HG02763 (cell line): Measurements from ENCODE around the gene YIPF7.

Experiments used
- ATAC-seq: cut with Tn5 transposase; IDR thresholded peaks from one replicate; pipeline ENCODE4 v1.9.1; 2021; ENCODE audit warnings: mild to moderate bottlenecking, moderate library complexity; ENCODE audit not compliant: unreplicated experiment

YIPF7 gene

GRCh38 chr4:44651425-44651824 lies at the start of gene YIPF7:
TSS of gene YIPF7 (minus strand) at chr4:44651625. CDS start at chr4:44650100, 1,525 bp downstream.
- no peak for ATAC-seq

GRCh38 chr4:44701037-44701436 lies 49.6 kb upstream of the YIPF7 start:
- no peak for ATAC-seq

GRCh38 chr4:44700427-44700826 lies 49.0 kb upstream of the YIPF7 start:
- ATAC-seq: no peak

GRCh38 chr4:44684648-44685047 lies 33.2 kb upstream of the YIPF7 start:
- ATAC-seq: no peak

GRCh38 chr4:44679060-44679459 lies 27.6 kb upstream of the YIPF7 start:
- no peak for ATAC-seq

- ATAC-seq: peak; percentile 98
Observed at GRCh38 chr4:44678094-44679041, 26.9 kb upstream of the YIPF7 start, which contains the start of gene GUF1. TSS of gene GUF1 (plus strand) at chr4:44678420. CDS start at chr4:44678623, 203 bp downstream.

- no peak for ATAC-seq
Observed at GRCh38 chr4:44675366-44675765, 23.9 kb upstream of the YIPF7 start.

GRCh38 chr4:44674471-44674870 lies 23.0 kb upstream of the YIPF7 start:
- ATAC-seq: no peak

- ATAC-seq: no peak
Observed at GRCh38 chr4:44671636-44672035, 20.2 kb upstream of the YIPF7 start.

GRCh38 chr4:44670506-44671199 lies 19.2 kb upstream of the YIPF7 start:
- ATAC-seq: no peak

GRCh38 chr4:44668526-44668925 lies 17.1 kb upstream of the YIPF7 start:
- no peak for ATAC-seq

- ATAC-seq: no peak
Observed at GRCh38 chr4:44663539-44664263, 12.3 kb upstream of the YIPF7 start.

GRCh38 chr4:44662623-44663005 lies 11.2 kb upstream of the YIPF7 start:
- ATAC-seq: no peak

GRCh38 chr4:44661940-44662622 lies 10.7 kb upstream of the YIPF7 start:
- no peak for ATAC-seq

- no peak for ATAC-seq
Observed at GRCh38 chr4:44660396-44660795, 9.0 kb upstream of the YIPF7 start.

- no peak for ATAC-seq
Observed at GRCh38 chr4:44652002-44652401, 577 bp upstream of the YIPF7 start.

GRCh38 chr4:44646151-44646550 lies 5.3 kb downstream of the YIPF7 start:
- no peak for ATAC-seq

- no peak for ATAC-seq
Observed at GRCh38 chr4:44638091-44638490, 13.3 kb downstream of the YIPF7 start.

GRCh38 chr4:44632733-44633132 lies 18.7 kb downstream of the YIPF7 start:
- no peak for ATAC-seq

- ATAC-seq: no peak
Observed at GRCh38 chr4:44632089-44632488, 19.3 kb downstream of the YIPF7 start.
